DMS153 treated with DMSO at 0.1 percent for 48 hours (cell line): ENCODE results near the gene ADGB.
"Not testable (repeated sequence)": the region's sequence is repeated elsewhere in the genome, so short reads cannot be mapped to it uniquely, and the experiment has no call there.

Experiments used
- DNase-seq: peaks from one replicate; lab custom pipeline; 2025; ENCODE audit not compliant: unreplicated experiment; lab: John Stamatoyannopoulos, UW

ADGB gene

DNA sequence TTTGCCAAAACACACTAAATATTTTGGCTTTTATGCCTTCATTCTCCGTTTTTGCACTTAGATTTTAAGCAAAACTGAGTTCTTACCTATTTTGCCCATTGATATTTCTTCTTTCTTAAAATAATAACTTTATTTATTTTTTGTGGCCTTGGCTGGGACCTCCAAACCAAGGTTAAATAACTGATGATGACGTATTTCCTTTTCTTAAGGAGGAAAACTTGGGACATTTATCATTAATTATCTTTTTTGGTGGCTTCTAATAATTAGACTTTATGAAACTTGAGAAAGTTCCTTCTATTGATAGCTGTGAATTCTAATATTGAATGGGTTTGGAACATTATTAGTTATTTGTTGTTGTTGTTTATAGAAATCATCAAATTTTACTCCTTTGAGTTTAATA lies 154.5 kb downstream of the ADGB start:
- DNase-seq: no peak

DNA sequence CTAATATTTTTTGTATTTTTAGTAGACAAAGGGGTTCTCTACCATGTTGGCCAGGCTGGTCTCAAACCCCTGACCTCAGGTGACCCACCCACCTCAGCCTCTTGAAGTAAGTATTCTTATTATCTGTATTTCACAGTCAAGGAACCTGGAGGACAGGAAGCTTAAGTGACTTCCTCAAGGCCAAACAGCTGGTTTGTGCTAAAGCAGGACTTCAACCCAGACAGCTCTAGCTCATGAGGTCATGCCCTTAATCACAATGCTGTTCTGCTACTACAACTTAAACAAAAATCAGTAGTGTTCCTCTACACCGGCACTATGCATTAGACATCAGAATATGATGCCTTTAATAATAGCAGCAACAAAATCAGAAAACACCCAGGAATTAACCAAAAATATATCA lies 168.9 kb downstream of the ADGB start:
- DNase-seq: no peak

DNA sequence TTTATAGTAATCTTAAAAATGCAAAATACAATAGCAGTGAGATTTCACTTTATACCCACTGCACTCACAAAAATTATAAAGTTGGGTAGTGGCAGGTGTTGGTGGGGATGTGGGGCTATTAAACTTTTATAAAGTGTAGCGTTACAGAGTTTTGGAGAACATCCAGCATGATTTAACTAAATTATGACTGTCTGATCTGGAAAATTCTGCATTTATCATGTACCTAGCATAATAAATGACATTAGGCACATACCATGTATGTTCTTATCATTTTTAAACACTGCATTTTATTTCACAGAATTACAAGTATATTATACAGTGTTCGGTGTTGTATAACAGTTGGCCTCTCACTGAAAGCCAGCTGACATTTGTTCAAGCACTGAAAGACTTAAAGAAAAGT lies 169.9 kb downstream of the ADGB start:
- DNase-seq: no peak

DNA sequence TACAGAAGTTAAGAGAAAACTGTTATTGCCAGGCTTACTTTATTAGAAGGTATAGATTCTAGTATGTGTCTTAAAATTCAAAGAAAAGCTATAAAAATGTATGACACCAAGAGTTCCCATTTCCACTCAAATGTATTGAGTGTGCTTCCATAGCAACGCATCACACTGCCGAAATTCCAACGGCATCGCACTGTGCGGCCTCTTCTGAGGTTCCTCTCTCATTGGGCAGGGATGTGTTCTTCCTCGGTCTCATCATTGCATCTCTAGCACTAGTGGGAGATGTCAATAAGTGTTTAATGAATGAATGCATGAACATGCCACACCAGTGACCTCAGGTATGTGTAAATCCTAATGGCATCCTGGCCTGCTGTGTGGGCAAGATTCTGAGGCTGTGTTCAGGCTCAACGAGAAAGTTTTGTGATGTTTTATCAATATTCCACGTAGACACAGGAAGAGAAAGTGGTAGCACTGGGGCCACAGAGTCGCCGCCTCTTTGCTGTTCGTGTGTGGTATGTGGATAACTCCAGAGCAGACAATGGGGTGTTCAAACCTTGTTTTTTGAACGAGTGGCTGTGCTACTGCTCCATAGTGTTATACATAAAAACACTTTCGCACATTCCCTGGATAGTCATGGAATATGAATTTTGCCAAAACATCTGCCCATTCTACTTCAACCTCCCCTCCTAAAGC lies 171.6 kb downstream of the ADGB start:
- no peak for DNase-seq

DNA sequence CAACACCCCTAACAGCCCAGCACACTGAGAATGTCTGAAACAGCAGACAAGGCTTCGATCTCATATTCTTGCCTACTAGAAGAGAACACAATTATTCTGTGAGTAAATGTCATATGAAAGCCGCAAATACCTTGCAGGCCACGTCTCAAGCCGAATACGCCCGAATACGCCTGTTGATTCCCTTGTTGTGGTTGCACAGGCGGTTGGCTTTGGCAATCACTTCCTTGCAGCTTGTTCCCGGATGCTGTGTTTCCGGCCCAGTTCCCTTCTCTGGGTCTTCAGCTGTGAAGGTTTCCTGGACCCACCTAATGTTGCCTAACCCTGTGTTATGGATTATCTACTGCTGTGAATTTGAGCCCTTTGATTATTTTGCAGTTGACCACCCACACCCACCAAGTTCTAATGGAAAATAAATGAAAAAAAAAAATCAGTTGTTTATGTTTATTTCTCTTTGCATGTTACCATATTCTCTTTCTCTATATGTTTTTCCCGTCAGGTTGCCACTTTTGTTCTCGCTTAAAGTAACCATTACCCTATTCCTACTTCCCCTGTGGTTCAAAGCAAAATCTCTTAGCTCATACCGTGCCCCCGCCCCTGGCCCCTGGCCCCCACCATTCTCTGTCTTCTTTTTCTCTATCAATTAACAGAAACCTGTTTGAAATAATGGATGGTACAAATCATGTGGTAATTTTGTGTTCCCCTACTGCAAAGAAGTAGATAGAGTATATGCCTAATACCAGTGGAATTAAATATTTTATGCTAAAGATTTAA lies 172.4 kb downstream of the ADGB start:
- DNase-seq: no peak

DNA sequence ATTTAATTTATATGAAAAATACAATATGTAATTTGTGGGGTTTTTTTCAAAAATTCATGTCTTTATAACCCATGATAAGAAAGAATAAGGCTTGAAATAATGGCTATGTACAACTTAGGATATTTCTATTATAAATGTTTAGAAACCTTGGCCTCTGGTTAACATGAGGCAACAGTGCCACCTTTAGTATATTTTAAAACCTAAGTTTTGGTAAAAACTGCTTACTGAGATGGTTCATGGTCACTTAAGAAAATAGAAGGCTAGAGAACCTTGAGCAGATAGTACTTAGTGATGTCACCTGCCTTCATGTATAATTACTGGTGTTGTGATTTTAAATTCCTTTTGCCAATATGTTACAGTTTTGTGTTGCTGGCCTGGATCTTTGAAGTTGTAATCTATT lies 176.4 kb downstream of the ADGB start:
- DNase-seq: no peak

DNA sequence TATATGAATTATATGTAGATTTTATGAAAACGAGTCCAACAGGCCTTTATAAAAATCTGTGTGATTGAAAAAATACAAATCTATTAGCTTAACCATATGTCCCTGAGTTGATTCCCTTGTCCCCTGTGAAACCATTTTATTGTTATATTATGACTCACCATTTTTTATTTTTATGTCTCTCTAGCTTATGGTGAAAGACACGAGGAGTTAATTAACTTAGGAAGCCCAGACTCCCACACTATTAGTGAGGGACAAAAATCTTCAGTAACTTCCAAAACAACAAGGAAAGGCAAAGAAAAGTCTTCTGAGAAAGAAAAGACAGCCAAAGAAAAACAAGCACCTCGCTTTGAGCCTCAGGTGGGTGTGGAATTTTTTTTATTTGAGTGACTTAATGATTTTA lies 183.1 kb downstream of the ADGB start:
- no peak for DNase-seq

DNA sequence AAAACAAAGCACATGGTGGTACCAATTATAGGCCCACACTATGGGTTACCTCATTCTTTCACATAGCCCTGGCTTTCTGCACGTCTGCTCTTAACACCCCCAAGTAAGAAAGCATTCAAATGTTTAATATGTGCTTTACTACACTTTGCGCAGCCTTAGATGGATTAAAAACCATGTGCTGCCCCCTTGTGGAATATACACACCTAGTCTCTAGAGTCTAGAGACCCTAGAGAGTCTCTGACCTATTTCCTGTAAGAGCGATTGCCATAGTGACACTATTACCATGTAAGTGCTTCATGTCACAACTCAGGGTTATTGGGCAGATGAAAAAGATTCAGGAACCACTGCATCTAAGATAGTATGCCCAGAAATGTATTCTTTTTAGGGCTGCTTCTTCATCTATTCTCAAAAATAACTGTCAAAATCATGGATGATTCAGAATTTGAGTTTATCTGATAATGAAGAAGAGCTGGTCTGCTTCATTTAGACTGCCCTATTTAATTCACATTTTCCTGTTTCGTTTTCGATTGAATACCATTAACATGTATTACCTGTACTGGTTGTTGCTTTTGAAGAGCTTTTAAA lies 186.3 kb downstream of the ADGB start:
- DNase-seq: peak; percentile 63

DNA sequence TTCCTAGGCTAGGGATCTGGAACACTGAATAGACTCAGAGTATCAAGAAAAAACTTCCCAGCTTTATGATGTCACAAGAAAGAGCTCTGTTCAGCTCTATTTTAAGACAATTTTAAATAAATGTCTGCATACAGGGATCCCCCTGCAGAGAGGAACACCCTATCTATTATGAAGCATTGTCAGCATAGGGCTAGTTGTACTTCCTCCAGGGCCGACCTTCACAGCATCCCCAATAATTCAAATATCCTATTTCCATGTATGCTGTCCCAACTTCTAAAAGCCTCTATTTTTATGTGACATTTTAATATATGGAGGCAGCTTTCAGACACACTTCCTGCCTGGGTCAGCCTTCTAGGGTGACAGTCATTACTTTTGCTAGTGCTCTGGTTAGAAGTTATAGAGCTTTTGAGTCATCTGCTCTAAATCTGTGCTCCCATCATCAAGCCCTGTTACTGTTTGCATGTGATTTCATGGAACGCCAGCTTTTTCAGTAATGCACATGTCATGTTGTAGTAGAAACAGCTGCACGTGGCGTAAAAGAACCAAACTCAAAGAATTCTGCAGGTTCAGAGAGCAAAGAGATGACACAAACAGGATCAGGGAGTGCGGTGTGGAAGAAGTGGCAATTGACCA lies 189.2 kb downstream of the ADGB start:
- DNase-seq: no peak

DNA sequence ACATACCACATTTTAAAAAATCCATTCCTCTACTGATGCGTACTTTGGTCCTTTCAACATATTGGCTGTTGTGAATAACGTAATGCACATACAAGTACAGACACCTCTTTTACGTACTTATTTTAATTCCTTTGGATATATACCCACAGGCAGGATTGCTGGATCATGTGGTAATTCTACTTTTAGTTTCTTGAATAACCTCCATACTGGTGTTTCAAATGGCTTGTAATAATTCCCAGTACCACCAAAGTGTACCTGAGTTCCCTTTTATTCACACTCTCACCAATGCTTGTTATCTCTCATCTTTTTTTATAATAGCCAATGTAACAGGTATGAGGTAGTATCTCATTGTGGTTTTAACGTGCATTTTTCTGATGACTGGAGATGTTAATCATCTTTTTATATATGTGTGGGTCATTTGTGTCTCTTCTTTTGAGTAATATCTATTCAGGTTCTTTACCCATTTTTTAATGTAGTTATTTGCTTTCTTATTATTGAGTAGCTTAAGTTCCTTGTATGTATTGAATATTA lies 191.9 kb downstream of the ADGB start:
- DNase-seq: no peak

DNA sequence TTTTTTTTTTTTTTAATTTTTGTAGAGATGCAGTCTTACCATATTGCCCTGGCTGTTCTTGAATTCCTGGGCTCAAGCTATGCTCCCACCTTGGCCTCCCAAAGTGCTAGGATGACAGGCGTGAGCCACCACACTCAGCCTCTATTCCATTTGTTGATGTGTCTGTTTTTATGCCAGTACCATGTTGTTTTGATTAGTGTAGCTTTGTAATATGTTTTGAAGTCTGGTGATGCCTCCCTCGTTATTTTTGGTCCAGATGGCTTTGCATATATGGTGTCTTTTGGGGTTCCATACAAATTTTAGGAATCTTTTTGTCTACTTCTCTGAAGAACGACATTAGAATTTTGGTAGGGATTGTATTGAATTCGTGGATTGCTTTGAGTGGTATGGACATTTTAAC lies 193.2 kb downstream of the ADGB start:
- DNase-seq: no peak

DNA sequence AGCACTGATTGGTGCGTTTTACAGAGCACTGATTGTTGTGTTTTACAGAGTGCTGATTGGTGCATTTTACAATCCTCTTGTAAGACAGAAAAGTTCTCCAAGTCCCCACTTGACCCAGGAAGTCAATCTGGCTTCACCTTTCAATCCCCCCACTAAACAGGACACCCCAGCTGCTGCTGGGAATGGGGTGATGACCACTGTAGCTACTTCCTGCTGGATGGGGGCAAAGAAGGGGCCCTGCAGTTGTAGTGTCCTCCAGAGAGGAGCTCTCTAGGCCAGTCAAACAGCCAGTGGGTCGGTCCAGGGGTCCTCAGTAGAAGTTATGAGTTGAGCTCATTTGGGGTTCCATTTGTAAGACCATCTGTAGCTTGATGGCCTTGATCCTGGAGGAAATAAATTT lies 194.4 kb downstream of the ADGB start:
- DNase-seq: not testable (repeated sequence)

DNA sequence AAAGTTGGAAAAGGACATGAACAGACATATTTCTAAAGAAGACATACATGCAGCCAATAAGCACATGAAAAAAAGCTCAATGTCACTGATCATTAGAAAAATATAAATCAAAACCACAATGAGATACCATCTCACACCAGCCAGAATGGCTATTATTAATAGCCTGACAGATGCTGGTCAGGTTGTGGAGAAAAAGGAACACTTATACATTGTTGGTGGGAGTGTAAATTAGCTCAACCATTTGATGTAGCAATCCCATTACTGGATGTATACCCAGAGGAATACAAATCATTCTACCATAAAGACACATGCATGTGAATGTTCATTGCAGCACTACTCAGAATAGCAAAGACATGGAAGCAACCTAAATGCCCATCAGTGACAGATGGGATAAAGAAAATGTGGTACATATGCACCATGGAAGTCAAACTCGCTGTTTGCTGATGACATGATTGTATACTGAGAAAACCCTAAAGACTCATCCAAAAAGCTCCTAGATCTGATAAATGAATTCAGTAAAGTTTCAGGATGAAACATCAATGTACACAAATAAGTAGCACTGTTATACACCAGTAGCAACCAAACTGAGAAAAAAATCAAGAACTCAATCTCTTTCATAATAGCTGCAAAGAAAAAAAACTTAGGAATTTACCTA lies 196.8 kb downstream of the ADGB start:
- DNase-seq: no peak

DNA sequence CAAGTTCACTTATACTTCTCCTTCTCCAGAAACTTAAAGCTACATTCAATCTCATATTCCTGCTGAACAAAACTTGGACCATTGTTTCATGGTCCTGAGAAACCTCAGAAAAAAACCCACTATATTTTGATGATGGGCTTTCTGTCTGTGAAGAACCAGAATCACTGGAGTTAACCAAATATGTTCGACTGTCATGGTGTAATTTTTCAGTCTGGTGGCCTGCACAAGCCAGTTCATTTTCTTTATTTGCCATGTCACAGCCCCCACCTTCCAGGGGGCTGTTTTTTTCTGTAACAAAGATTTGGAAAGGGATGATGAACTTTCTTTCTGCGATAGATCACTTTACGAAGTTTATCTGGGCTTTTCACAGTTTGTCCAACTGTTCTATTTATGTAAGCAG lies 204.4 kb downstream of the ADGB start:
- DNase-seq: not testable (repeated sequence)

DNA sequence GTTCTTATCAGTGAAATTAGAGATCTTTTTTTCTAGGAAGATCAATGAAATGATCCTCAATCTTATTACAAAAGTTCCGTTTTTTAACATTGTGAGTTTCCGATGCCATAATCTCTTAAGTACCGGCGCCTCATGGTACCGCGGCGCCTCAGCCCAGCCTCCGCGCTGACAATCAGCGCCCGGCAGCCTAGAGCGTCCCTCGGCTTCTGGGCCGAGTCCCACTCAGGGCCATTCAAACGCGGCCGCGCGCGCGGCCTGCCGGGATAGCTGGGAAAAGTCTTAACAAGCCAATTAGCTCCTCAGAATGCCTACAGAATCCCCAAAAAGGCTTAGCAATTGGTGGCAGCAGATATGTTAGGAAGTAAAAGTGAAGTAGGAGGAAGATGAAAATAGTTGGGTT lies 204.8 kb downstream of the ADGB start:
- no peak for DNase-seq

DNA sequence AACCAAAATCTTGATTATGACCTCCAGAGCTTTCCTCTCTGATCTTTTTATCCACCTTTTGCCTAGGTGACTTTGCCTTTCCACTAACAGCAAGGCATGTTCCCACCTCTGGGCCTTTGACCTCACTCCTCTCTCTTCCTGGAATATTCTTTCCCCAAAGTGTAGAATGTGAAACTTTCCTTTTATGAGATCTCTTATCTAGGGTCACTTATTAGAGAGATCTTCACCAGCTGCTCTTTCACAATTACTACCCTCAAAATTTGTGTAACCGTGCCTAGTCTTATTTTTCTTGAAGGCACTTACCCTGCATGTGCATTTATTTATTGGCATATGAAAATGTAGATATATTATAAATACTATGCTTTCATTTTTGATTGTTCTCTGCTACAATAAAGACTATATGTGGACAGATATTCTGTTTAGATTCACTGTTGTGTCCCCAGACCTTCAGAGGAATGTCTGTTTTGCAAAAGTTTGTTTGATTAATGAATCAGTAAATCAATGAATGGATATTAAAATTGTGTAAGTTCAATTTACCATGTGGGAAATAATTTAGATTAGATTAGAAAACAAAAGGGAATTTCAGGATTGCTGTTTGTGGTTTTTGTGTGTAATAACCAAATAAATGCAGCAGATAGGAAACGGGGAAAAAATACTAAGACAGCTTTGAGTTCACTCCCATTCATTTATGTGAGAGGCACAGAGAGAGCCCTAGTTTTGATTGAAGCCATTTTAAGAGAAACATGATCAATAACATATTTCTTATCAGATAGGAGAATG lies 207.0 kb downstream of the ADGB start:
- no peak for DNase-seq

DNA sequence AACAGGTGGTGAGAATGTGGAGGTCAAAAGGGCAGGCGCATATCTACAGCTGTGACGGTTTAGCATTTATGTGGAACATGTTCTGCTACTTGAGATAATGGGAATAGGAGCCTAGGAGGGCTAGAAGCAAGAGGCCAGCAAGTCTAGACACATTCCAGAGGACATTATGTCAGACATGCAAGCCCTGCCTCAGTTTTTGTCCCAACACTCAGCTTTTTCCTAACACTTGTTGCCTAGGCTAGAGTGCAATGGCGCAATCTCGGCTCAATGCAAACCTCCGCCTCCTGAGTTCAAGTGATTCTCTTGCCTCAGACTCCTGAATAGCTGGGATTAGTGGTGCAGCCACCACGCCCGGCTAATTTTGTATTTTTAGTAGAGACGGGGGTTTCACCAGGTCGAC lies 210.2 kb downstream of the ADGB start:
- DNase-seq: not testable (repeated sequence)

DNA sequence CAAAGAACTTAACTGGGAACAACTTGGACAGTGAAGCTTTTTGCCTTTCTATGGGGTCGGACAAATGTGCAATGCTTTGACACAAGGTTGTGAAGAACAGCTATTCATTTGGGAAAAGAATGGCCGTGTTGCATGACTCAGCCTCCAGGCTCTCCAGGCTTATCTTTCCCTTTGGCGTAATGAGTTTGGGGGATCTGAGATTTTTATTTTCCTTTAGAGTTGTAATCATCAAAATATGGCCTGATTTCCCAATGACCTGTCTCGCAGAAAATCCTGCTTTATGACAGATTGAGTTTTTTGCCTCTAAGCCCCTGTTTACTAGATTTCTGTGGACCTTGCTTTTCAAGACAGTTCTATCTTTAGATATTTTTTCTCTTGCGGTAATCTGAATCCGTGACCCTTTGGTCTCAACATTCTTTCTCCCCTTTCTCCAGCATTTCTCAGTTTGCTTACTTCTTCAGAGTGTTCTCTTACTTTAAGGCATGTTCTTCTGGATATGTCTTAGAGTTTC lies 214.1 kb downstream of the ADGB start:
- DNase-seq: not testable (repeated sequence)

DNA sequence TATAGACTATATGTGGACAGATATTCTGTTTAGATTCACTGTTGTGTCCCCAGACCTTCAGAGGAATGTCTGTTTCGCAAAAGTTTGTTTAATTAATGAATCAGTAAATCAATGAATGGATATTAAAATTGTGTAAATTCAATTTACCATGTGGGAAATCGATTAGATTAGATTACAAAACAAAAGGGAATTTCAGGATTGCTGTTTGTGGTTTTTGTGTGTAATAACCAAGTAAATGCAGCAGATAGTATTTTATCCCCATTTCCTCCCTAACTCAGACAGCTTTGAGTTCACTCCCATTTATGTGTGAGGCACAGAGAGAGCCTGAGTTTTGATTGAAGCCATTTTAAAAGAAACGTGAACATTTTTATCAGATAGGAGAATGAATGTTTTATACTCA lies 214.8 kb downstream of the ADGB start:
- no peak for DNase-seq

DNA sequence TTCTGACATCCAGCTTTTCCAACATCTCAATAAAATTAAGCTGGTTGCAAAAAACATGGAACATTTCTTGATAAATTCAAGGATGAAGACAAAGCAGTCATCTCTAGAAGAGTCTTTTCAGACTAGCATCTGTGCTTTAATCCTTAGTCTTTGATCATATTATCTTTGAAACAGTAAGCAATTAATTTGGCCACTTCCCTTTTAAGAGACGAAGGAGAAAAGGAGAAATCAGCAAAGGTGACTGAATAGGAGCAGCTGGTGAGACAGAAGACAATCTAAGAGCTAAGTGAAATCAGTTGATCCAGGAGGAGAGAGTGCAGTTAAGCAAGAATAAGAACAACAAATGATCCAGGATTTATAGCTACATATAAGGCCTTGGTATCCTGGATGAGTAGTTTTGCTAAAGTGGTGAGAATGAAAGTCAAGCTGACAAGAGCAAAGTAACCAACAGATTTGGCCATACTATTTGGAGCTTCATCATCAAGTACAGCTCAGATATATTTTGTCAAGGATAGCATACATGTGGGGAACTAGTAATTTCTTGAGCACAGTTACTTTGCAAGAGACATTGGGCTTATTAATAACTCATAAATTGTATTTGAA lies 215.5 kb downstream of the ADGB start:
- no peak for DNase-seq
